Keratinocyte (primary cell): ENCODE data around the gene CCDC186. TPM values are rescaled to one million over a fixed set of nuclear protein-coding genes. Genes with fewer than 3 reads are reported as not detected.

Experiments used
- DNase-seq: peaks from one replicate; pipeline ENCODE4 v3.0.0-alpha.2; 2011; ENCODE audit warnings: low read depth, missing footprints, low spot score
- FAIRE-seq: peaks from 2 replicates; lab custom pipeline; 2011; peaks lifted over from hg19 to GRCh38; lab: Jason Lieb, UNC
- H2AFZ ChIP-seq: 2 replicates; pipeline ENCODE4 v1.6.0; 2012; ENCODE audit warnings: low read length, control low read depth, inconsistent platforms; ENCODE audit not compliant: control insufficient read depth
- H3K27ac ChIP-seq: 2 replicates; pipeline ENCODE4 v1.5.1; 2011; ENCODE audit warnings: low read length; ENCODE audit not compliant: control insufficient read depth, insufficient read depth
- H3K27me3 ChIP-seq: 3 replicates; pipeline ENCODE4 v1.6.0; 2011; ENCODE audit warnings: low read length; ENCODE audit not compliant: control insufficient read depth, insufficient read depth; ENCODE audit errors: extremely low read depth
- H3K36me3 ChIP-seq, 2 experiments: 2 replicates in 1 of 2; 3 replicates in 1 of 2; pipeline ENCODE4 v1.5.1; 2011; ENCODE audit warnings: low read length in 2 of 2, mild to moderate bottlenecking in 1 of 2; ENCODE audit not compliant: control insufficient read depth in 2 of 2, insufficient read depth in 2 of 2; ENCODE audit errors: extremely low read depth in 1 of 2
- H3K4me1 ChIP-seq: 3 replicates; pipeline ENCODE4 v1.5.1; 2011; ENCODE audit warnings: low read length; ENCODE audit not compliant: control insufficient read depth, insufficient read depth; ENCODE audit errors: extremely low read depth
- H3K4me2 ChIP-seq: 3 replicates; pipeline ENCODE4 v1.6.0; 2011; ENCODE audit warnings: low read depth, low read length; ENCODE audit not compliant: control insufficient read depth, insufficient read depth; ENCODE audit errors: extremely low read depth
- H3K4me3 ChIP-seq, 3 experiments: fragments of 200-600 bp in 1 of 3; sonication (generic) in 1 of 3; 2 replicates in 2 of 3; 3 replicates in 1 of 3; pipeline ENCODE4 v1.5.1; 2011 to 2016; ENCODE audit warnings: low read length in 3 of 3, mild to moderate bottlenecking in 3 of 3, control low read depth in 2 of 3, inconsistent platforms in 1 of 3, low read depth in 1 of 3, mixed read lengths in 1 of 3, mixed run types in 1 of 3, moderate library complexity in 1 of 3; ENCODE audit not compliant: control insufficient read depth in 2 of 3, insufficient read depth in 2 of 3; ENCODE audit errors: extremely low read depth in 1 of 3
- H3K79me2 ChIP-seq: 2 replicates; pipeline ENCODE4 v1.6.0; 2012; ENCODE audit warnings: low read length; ENCODE audit not compliant: control insufficient read depth, insufficient read depth
- H3K9ac ChIP-seq: 3 replicates; pipeline ENCODE4 v1.6.0; 2011; ENCODE audit warnings: low read length; ENCODE audit not compliant: control insufficient read depth, insufficient read depth; ENCODE audit errors: extremely low read depth
- H3K9me1 ChIP-seq: 3 replicates; pipeline ENCODE4 v1.6.0; 2011; ENCODE audit warnings: low read length; ENCODE audit not compliant: control insufficient read depth, insufficient read depth; ENCODE audit errors: extremely low read depth
- H3K9me3 ChIP-seq: 2 replicates; pipeline ENCODE4 v1.5.1; 2012; ENCODE audit warnings: low read depth, low read length; ENCODE audit not compliant: control insufficient read depth
- H4K20me1 ChIP-seq: 3 replicates; pipeline ENCODE4 v1.6.0; 2011; ENCODE audit warnings: low read length; ENCODE audit not compliant: control insufficient read depth, insufficient read depth; ENCODE audit errors: extremely low read depth
- EZH2 ChIP-seq: IDR thresholded peaks from one replicate; pipeline ENCODE4 v1.6.1; 2012; ENCODE audit warnings: inconsistent platforms, mild to moderate bottlenecking, low read length, moderate library complexity
- dilution Hi-C: fragments of 300-500 bp; cut with MboI; formaldehyde crosslinking; loops from one replicate; pipeline ENCODE4 v1.7.0; 2020; ENCODE audit warnings: low sequenced_read_pairs; ENCODE audit not compliant: extremely low pct_ligation_motif_present
- polyA plus RNA-seq, 5 experiments: library from polyadenylated mRNA; depleted of rRNA in 3 of 5; stranded (reverse) in 3 of 5; stranded (forward) in 1 of 5; unstranded in 1 of 5; fragments of >200 nt; gene quantifications; 1 replicate in 1 of 5; 2 replicates in 3 of 5; 3 replicates in 1 of 5; pipeline versions ENCODE4 v1.2.1 to v1.2.3, GENCODE V29; 2011 to 2012; ENCODE audit warnings: missing spikeins in 2 of 5, low read depth in 1 of 5, low replicate concordance in 1 of 5
- TF ChIP-seq, protein P1 (sequence below), 3 experiments: IDR thresholded peaks in 1 of 3; conservative IDR thresholded peaks in 1 of 3; optimal IDR thresholded peaks in 1 of 3; 2 replicates in 2 of 3; 3 replicates in 1 of 3; pipeline versions ENCODE3 to v1.5.1; 2011; ENCODE audit warnings: low read length in 3 of 3, mild to moderate bottlenecking in 3 of 3, moderate library complexity in 2 of 3, control low read depth in 1 of 3, inconsistent platforms in 1 of 3; ENCODE audit not compliant: insufficient read depth in 2 of 3; ENCODE audit errors: extremely low read depth in 1 of 3

Gene CCDC186
- polyA plus RNA-seq, 1 donor (not counting 4 experiments of a cell fraction or from before 2014, with no cell fraction given) = 13.0 TPM

DNA sequence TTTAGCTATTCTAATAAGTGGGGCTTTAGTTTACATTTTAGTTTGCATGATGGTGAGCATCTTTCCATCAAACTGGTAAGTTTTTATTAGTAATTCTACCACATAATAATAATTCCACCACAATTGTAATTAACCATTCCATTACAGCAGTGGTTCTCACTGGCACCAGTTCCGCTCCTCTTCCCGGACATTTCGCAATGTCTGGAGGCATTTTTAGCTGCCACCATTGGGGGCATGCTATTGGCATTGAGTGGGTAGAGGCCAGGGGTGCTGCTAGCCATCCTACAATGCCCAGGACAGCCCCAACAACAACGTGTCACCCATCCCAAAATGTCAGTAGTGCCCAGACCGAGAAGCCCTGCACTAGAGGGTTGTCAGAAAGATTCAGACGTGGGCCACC, 98.9 kb downstream of the CCDC186 start:
- DNase-seq (no peak), FAIRE-seq (no peak)
- TF ChIP-seq, protein P1, sequence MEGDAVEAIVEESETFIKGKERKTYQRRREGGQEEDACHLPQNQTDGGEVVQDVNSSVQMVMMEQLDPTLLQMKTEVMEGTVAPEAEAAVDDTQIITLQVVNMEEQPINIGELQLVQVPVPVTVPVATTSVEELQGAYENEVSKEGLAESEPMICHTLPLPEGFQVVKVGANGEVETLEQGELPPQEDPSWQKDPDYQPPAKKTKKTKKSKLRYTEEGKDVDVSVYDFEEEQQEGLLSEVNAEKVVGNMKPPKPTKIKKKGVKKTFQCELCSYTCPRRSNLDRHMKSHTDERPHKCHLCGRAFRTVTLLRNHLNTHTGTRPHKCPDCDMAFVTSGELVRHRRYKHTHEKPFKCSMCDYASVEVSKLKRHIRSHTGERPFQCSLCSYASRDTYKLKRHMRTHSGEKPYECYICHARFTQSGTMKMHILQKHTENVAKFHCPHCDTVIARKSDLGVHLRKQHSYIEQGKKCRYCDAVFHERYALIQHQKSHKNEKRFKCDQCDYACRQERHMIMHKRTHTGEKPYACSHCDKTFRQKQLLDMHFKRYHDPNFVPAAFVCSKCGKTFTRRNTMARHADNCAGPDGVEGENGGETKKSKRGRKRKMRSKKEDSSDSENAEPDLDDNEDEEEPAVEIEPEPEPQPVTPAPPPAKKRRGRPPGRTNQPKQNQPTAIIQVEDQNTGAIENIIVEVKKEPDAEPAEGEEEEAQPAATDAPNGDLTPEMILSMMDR (optimal IDR thresholded peaks at IDR 0.05 in 1 of 3, IDR thresholded peaks at IDR 0.05 in 1 of 3, conservative IDR thresholded peaks at IDR 0.05 in 1 of 3; ENCODE audit: extremely low read depth in 1 of 3, insufficient read depth in 2 of 3, low read length in 3 of 3) = no peak
- TF ChIP-seq EZH2 = no peak
- no peaks in the 10 kb centered on the region for H3K27me3 ChIP-seq
- H3K9me3 ChIP-seq = no peaks in the 10 kb centered on the region
- H3K9ac ChIP-seq = no peak overlapping the region
- H2AFZ ChIP-seq = no peak overlapping the region
- no peaks in the 10 kb centered on the region for H3K9me1 ChIP-seq
- no peaks in the 10 kb centered on the region for H3K79me2 ChIP-seq
- no peak overlapping the region for H3K4me3 ChIP-seq
- no peaks in the 10 kb centered on the region for H3K4me1 ChIP-seq
- no peak overlapping the region for H3K4me2 ChIP-seq
- no peaks in the 10 kb centered on the region for H4K20me1 ChIP-seq
- dilution Hi-C loops = no loop called here
- no peak overlapping the region for H3K27ac ChIP-seq
- H3K36me3 ChIP-seq = no peaks in the 10 kb centered on the region

DNA sequence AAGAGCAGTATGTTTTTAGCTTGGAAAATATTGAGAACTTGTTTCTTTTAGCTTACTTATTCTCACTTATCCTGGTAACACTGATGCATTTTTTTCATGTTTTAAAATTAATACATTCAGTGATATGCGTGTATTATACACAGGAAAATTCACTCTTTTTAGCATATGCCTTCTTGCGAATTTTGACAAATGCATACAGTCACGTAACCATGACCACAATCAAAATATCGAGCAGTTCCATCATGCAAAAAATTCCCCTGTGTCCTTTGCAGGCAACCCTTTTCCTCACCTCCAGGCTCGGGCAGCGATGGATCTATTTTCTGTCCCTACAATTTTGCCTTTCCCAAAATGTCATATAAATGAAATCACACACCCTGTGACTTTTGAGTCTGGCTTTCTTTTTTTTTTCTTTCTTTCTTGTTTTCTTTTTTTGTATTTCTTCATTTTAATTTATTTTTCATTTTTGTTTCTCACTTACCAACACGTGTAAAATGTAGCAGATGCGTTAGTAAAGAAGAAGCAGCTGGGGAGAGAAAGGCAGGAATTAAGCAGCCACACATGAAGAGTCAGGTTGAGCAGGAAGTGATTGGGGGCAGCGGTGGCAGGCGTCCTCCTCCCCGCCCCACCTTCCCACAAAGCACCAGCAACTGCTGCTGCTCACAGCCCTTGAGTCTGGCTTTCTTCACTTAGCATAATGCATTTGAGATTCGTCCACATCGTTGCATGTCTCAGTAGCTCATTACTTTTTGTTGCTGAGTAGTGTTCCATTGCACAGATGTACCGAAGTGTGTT, 100.4 kb downstream of the CCDC186 start:
- Histone ChIP-seq H3K27ac (no peak overlapping the region), H3K79me2 (no peaks in the 10 kb centered on the region), H3K36me3 (no peaks in the 10 kb centered on the region), H3K9me3 (no peaks in the 10 kb centered on the region), H3K9me1 (no peaks in the 10 kb centered on the region), H2AFZ (no peak overlapping the region), H3K4me2 (no peak overlapping the region), H3K9ac (no peak overlapping the region), H3K4me1 (peaks cover 4% of the 10 kb centered on the region), H3K27me3 (no peaks in the 10 kb centered on the region), H4K20me1 (no peaks in the 10 kb centered on the region), H3K4me3 (no peak overlapping the region)
- dilution Hi-C loops = no loop called here
- FAIRE-seq = no peak
- no peak for DNase-seq
- TF ChIP-seq EZH2 = no peak
- TF ChIP-seq, protein P1 (optimal IDR thresholded peaks at IDR 0.05 in 1 of 3, IDR thresholded peaks at IDR 0.05 in 1 of 3, conservative IDR thresholded peaks at IDR 0.05 in 1 of 3; ENCODE audit: extremely low read depth in 1 of 3, insufficient read depth in 2 of 3, low read length in 3 of 3) = no peak
